DOHH2 (cell line): ENCODE measurements around the gene ACTRT2.

Experiments used
- EZH2phosphoT487 ChIP-seq: fragments of 200-600 bp; sonication (generic); IDR thresholded peaks from 2 replicates; pipeline ENCODE4 v1.6.1; 2017; ENCODE audit warnings: borderline replicate concordance, mild to moderate bottlenecking, antibody characterized with exemption, low read length, moderate library complexity, mixed read lengths
- TF ChIP-seq, protein P1 (sequence below): fragments of 200-600 bp; sonication (generic); IDR thresholded peaks from one replicate; pipeline ENCODE4 v1.5.1; 2014; ENCODE audit warnings: antibody characterized with exemption, mild to moderate bottlenecking, low read depth, low read length; ENCODE audit not compliant: poor library complexity, severe bottlenecking

GRCh38 chr1:2985067-2985561 lies 36.2 kb upstream of the ACTRT2 start:
- TF ChIP-seq, protein P1, sequence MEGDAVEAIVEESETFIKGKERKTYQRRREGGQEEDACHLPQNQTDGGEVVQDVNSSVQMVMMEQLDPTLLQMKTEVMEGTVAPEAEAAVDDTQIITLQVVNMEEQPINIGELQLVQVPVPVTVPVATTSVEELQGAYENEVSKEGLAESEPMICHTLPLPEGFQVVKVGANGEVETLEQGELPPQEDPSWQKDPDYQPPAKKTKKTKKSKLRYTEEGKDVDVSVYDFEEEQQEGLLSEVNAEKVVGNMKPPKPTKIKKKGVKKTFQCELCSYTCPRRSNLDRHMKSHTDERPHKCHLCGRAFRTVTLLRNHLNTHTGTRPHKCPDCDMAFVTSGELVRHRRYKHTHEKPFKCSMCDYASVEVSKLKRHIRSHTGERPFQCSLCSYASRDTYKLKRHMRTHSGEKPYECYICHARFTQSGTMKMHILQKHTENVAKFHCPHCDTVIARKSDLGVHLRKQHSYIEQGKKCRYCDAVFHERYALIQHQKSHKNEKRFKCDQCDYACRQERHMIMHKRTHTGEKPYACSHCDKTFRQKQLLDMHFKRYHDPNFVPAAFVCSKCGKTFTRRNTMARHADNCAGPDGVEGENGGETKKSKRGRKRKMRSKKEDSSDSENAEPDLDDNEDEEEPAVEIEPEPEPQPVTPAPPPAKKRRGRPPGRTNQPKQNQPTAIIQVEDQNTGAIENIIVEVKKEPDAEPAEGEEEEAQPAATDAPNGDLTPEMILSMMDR: no peak
- no peak for TF ChIP-seq EZH2phosphoT487
